ENCODE data around the gene ANO2.
A peak's percentile ranks its signal among the peaks of the same experiment; 100 is the strongest.

ANO2 gene

GRCh38 chr12:5967645-5968415 lies 22.8 kb upstream of the ANO2 start:
- Histone ChIP-seq H3K79me2 (ENCODE audit: insufficient read depth, low read depth) (no peaks in the 10 kb centered on the region), H3K4me1 (ENCODE audit: low read depth, poor library complexity, severe bottlenecking) (no peaks in the 10 kb centered on the region), H2AFZ (ENCODE audit: low read depth) (no peak overlapping the region), H4K20me1 (ENCODE audit: insufficient read depth) (no peaks in the 10 kb centered on the region), H3K4me2 (no peak overlapping the region), H3K9ac (no peak overlapping the region), H3K27ac (no peak overlapping the region), H3K27me3 (ENCODE audit: insufficient read depth, low read depth) (no peaks in the 10 kb centered on the region), H3K36me3 (ENCODE audit: insufficient read depth) (no peaks in the 10 kb centered on the region), H3K4me3 (IDR thresholded peaks at IDR 0.05; ENCODE audit: insufficient read depth, low read depth, low read length) (no peak overlapping the region)
- no peak for TF ChIP-seq CTCF (conservative IDR thresholded peaks at IDR 0.05; ENCODE audit: low read depth, low read length)

- Histone ChIP-seq H3K27me3 (ENCODE audit: insufficient read depth, low read depth) (no peaks in the 10 kb centered on the region), H2AFZ (ENCODE audit: low read depth) (no peak overlapping the region), H3K4me2 (no peak overlapping the region)
These were observed 21.5 kb upstream of the ANO2 start for GRCh38 chr12:5966486-5967095.

GRCh38 chr12:5965950-5966383 lies 20.9 kb upstream of the ANO2 start:
- Histone ChIP-seq H3K27me3 (ENCODE audit: insufficient read depth, low read depth) (no peaks in the 10 kb centered on the region), H3K4me1 (ENCODE audit: low read depth, poor library complexity, severe bottlenecking) (no peaks in the 10 kb centered on the region), H3K79me2 (ENCODE audit: insufficient read depth, low read depth) (no peaks in the 10 kb centered on the region), H3K4me3 (IDR thresholded peaks at IDR 0.05; ENCODE audit: insufficient read depth, low read depth, low read length) (no peak overlapping the region), H3K4me2 (no peak overlapping the region), H3K27ac (no peak overlapping the region), H3K36me3 (ENCODE audit: insufficient read depth) (no peaks in the 10 kb centered on the region), H3K9ac (no peak overlapping the region), H2AFZ (ENCODE audit: low read depth) (peak overlapping the region; percentile 21; the same call in 1 of the 2 replicates), H4K20me1 (ENCODE audit: insufficient read depth) (no peaks in the 10 kb centered on the region)
- TF ChIP-seq CTCF (conservative IDR thresholded peaks at IDR 0.05; ENCODE audit: low read depth, low read length), result peak; percentile 56

More at GRCh38 chr12:5966486-5967095, 21.5 kb upstream of the ANO2 start:
- Histone ChIP-seq H3K4me1 (ENCODE audit: low read depth, poor library complexity, severe bottlenecking) (no peaks in the 10 kb centered on the region), H3K9ac (no peak overlapping the region), H3K36me3 (ENCODE audit: insufficient read depth) (no peaks in the 10 kb centered on the region), H4K20me1 (ENCODE audit: insufficient read depth) (no peaks in the 10 kb centered on the region), H3K4me3 (IDR thresholded peaks at IDR 0.05; ENCODE audit: insufficient read depth, low read depth, low read length) (no peak overlapping the region), H3K79me2 (ENCODE audit: insufficient read depth, low read depth) (no peaks in the 10 kb centered on the region), H3K27ac (no peak overlapping the region)
- no peak for TF ChIP-seq CTCF (conservative IDR thresholded peaks at IDR 0.05; ENCODE audit: low read depth, low read length)

- Histone ChIP-seq H3K4me3 (IDR thresholded peaks at IDR 0.05; ENCODE audit: insufficient read depth, low read depth, low read length) (no peak overlapping the region), H3K36me3 (ENCODE audit: insufficient read depth) (no peaks in the 10 kb centered on the region), H3K4me2 (no peak overlapping the region)
These were observed 20.1 kb upstream of the ANO2 start for GRCh38 chr12:5964913-5965900.

More at GRCh38 chr12:5964913-5965900, 20.1 kb upstream of the ANO2 start:
- H3K9ac ChIP-seq, result no peak overlapping the region
- no peaks in the 10 kb centered on the region for H3K27me3 ChIP-seq (ENCODE audit: insufficient read depth, low read depth)
- no peak overlapping the region for H2AFZ ChIP-seq (ENCODE audit: low read depth)
- H3K27ac ChIP-seq, result no peak overlapping the region
- no peak for TF ChIP-seq CTCF (conservative IDR thresholded peaks at IDR 0.05; ENCODE audit: low read depth, low read length)
- H3K79me2 ChIP-seq (ENCODE audit: insufficient read depth, low read depth), result no peaks in the 10 kb centered on the region
- H4K20me1 ChIP-seq (ENCODE audit: insufficient read depth), result no peaks in the 10 kb centered on the region
- H3K4me1 ChIP-seq (ENCODE audit: low read depth, poor library complexity, severe bottlenecking), result no peaks in the 10 kb centered on the region
